Measurements from ENCODE around the gene PDE1A.

The PDE1A gene

GRCh38 chr2:182426918-182427240, at the start of gene PDE1A:
TSS of gene PDE1A (minus strand) at chr2:182427036.
- DNase-seq (ENCODE audit: low read depth): no peak

GRCh38 chr2:182473635-182474034, 46.8 kb upstream of the PDE1A start:
- DNase-seq (ENCODE audit: low read depth): no peak

GRCh38 chr2:182463760-182464159, 36.9 kb upstream of the PDE1A start:
- DNase-seq (ENCODE audit: low read depth): no peak

- no peak for DNase-seq (ENCODE audit: low read depth)
Observed at GRCh38 chr2:182456784-182457183, 29.9 kb upstream of the PDE1A start.

GRCh38 chr2:182452456-182452990, 25.7 kb upstream of the PDE1A start:
- no peak for DNase-seq (ENCODE audit: low read depth)

GRCh38 chr2:182448371-182448770, 21.5 kb upstream of the PDE1A start:
- no peak for DNase-seq (ENCODE audit: low read depth)

- DNase-seq (ENCODE audit: low read depth): peak; percentile 44
Observed at GRCh38 chr2:182447863-182448262, 21.0 kb upstream of the PDE1A start.

- no peak for DNase-seq (ENCODE audit: low read depth)
Observed at GRCh38 chr2:182447163-182447562, 20.3 kb upstream of the PDE1A start.

GRCh38 chr2:182446087-182446486, 19.3 kb upstream of the PDE1A start:
- no peak for DNase-seq (ENCODE audit: low read depth)

GRCh38 chr2:182445391-182445965, 18.6 kb upstream of the PDE1A start:
- DNase-seq (ENCODE audit: low read depth): no peak

GRCh38 chr2:182444806-182445205, 18.0 kb upstream of the PDE1A start:
- peak; percentile 49 for DNase-seq (ENCODE audit: low read depth)

- DNase-seq (ENCODE audit: low read depth): no peak
Observed at GRCh38 chr2:182444170-182444569, 17.3 kb upstream of the PDE1A start.

GRCh38 chr2:182436252-182436651, 9.4 kb upstream of the PDE1A start:
- no peak for DNase-seq (ENCODE audit: low read depth)

GRCh38 chr2:182435754-182436153, 8.9 kb upstream of the PDE1A start:
- peak; percentile 57 for DNase-seq (ENCODE audit: low read depth)

GRCh38 chr2:182432051-182432450, 5.2 kb upstream of the PDE1A start:
- DNase-seq (ENCODE audit: low read depth): no peak

GRCh38 chr2:182428476-182428875, 1.6 kb upstream of the PDE1A start:
- DNase-seq (ENCODE audit: low read depth): no peak

GRCh38 chr2:182426082-182426917, 536 bp downstream of the PDE1A start:
- DNase-seq (ENCODE audit: low read depth): peak; percentile 33

- DNase-seq (ENCODE audit: low read depth): no peak
Observed at GRCh38 chr2:182422864-182423263, 4.0 kb downstream of the PDE1A start.

- DNase-seq (ENCODE audit: low read depth): no peak
Observed at GRCh38 chr2:182420669-182421068, 6.2 kb downstream of the PDE1A start.

- no peak for DNase-seq (ENCODE audit: low read depth)
Observed at GRCh38 chr2:182416861-182417260, 10.0 kb downstream of the PDE1A start.

GRCh38 chr2:182416191-182416590, 10.6 kb downstream of the PDE1A start:
- no peak for DNase-seq (ENCODE audit: low read depth)

GRCh38 chr2:182415771-182416170, 11.1 kb downstream of the PDE1A start:
- no peak for DNase-seq (ENCODE audit: low read depth)

GRCh38 chr2:182412858-182413257, 14.0 kb downstream of the PDE1A start:
- no peak for DNase-seq (ENCODE audit: low read depth)

- DNase-seq (ENCODE audit: low read depth): no peak
Observed at GRCh38 chr2:182410120-182410519, 16.7 kb downstream of the PDE1A start.

Measured in stromal cell of bone marrow (primary cell).